Measurements from ENCODE around the gene CTH.
"Not testable (repeated sequence)": the region's sequence is repeated elsewhere in the genome, so short reads cannot be mapped to it uniquely, and the experiment has no call there.

DNA sequence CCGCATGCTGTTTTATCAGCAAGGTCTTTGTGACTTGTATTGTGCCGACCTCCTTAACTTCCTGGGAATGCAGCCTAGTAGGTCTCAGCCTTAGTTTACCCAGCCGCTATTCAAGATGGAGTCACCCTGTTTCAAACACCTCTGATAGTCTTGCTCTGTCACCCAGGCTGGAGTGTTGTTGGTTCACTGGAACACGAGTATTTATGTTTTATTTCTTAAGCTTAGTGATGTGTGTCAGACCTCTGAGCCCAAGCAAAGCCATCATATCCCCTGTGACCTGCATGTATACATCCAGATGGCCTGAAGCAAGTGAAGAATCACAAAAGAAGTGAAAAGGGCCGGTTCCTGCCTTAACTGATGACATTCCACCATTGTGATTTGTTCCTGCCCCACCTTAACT lies 43.7 kb upstream of the CTH start:
- TF ChIP-seq, protein P1, sequence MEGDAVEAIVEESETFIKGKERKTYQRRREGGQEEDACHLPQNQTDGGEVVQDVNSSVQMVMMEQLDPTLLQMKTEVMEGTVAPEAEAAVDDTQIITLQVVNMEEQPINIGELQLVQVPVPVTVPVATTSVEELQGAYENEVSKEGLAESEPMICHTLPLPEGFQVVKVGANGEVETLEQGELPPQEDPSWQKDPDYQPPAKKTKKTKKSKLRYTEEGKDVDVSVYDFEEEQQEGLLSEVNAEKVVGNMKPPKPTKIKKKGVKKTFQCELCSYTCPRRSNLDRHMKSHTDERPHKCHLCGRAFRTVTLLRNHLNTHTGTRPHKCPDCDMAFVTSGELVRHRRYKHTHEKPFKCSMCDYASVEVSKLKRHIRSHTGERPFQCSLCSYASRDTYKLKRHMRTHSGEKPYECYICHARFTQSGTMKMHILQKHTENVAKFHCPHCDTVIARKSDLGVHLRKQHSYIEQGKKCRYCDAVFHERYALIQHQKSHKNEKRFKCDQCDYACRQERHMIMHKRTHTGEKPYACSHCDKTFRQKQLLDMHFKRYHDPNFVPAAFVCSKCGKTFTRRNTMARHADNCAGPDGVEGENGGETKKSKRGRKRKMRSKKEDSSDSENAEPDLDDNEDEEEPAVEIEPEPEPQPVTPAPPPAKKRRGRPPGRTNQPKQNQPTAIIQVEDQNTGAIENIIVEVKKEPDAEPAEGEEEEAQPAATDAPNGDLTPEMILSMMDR (IDR thresholded peaks at IDR 0.05): not testable (repeated sequence)
- TF ChIP-seq, protein P2, sequence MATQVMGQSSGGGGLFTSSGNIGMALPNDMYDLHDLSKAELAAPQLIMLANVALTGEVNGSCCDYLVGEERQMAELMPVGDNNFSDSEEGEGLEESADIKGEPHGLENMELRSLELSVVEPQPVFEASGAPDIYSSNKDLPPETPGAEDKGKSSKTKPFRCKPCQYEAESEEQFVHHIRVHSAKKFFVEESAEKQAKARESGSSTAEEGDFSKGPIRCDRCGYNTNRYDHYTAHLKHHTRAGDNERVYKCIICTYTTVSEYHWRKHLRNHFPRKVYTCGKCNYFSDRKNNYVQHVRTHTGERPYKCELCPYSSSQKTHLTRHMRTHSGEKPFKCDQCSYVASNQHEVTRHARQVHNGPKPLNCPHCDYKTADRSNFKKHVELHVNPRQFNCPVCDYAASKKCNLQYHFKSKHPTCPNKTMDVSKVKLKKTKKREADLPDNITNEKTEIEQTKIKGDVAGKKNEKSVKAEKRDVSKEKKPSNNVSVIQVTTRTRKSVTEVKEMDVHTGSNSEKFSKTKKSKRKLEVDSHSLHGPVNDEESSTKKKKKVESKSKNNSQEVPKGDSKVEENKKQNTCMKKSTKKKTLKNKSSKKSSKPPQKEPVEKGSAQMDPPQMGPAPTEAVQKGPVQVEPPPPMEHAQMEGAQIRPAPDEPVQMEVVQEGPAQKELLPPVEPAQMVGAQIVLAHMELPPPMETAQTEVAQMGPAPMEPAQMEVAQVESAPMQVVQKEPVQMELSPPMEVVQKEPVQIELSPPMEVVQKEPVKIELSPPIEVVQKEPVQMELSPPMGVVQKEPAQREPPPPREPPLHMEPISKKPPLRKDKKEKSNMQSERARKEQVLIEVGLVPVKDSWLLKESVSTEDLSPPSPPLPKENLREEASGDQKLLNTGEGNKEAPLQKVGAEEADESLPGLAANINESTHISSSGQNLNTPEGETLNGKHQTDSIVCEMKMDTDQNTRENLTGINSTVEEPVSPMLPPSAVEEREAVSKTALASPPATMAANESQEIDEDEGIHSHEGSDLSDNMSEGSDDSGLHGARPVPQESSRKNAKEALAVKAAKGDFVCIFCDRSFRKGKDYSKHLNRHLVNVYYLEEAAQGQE (IDR thresholded peaks at IDR 0.05; ENCODE audit: insufficient read depth in 1 of 2, low read depth in 2 of 2, low read length in 1 of 2): not testable (repeated sequence)
- TF ChIP-seq SIN3A (IDR thresholded peaks at IDR 0.05; ENCODE audit: borderline replicate concordance, insufficient read depth, low read depth, low read length); TCF7L2 (IDR thresholded peaks at IDR 0.05; ENCODE audit: low read depth, low read length): not testable (repeated sequence)

Measured in Panc1 (cell line).